Smooth muscle cell (in vitro differentiated cells): ENCODE measurements around the gene PLVAP. TPM values are rescaled to one million over a fixed set of nuclear protein-coding genes. Genes with fewer than 3 reads are reported as not detected.

Source experiments
- DNase-seq: peaks from one replicate; lab custom pipeline; 2025; ENCODE audit not compliant: unreplicated experiment; lab: John Stamatoyannopoulos, UW
- H2AFZ ChIP-seq: fragments of 200-600 bp; sonication (generic); 2 replicates; pipeline ENCODE4 v1.6.0; 2016; ENCODE audit warnings: antibody characterized with exemption, low read depth, mild to moderate bottlenecking
- H3F3A ChIP-seq: fragments of 200-600 bp; sonication (generic); 2 replicates; pipeline ENCODE4 v1.6.0; 2017; ENCODE audit warnings: antibody characterized with exemption, low read depth
- H3K27ac ChIP-seq: fragments of 200-600 bp; sonication (generic); 2 replicates; pipeline ENCODE4 v1.5.1; 2016; ENCODE audit warnings: low read depth, mild to moderate bottlenecking
- H3K27me3 ChIP-seq: fragments of 200-600 bp; sonication (generic); 2 replicates; pipeline ENCODE4 v1.6.1; 2016; ENCODE audit warnings: low read depth, mild to moderate bottlenecking
- H3K36me3 ChIP-seq: fragments of 200-600 bp; sonication (generic); 2 replicates; pipeline ENCODE4 v1.5.1; 2016; ENCODE audit warnings: low read depth
- H3K4me1 ChIP-seq: fragments of 200-600 bp; sonication (generic); 2 replicates; pipeline ENCODE4 v1.5.1; 2016; ENCODE audit warnings: low read depth
- H3K4me2 ChIP-seq: fragments of 200-600 bp; sonication (generic); 2 replicates; pipeline ENCODE4 v1.6.0; 2016; ENCODE audit warnings: mild to moderate bottlenecking
- H3K4me3 ChIP-seq: fragments of 200-600 bp; sonication (generic); 2 replicates; pipeline ENCODE4 v1.5.1; 2016; ENCODE audit warnings: mild to moderate bottlenecking
- H3K79me2 ChIP-seq: fragments of 200-600 bp; sonication (generic); 2 replicates; pipeline ENCODE4 v1.6.0; 2016; ENCODE audit warnings: low read depth, mild to moderate bottlenecking
- H3K9ac ChIP-seq: fragments of 200-600 bp; sonication (generic); 2 replicates; pipeline ENCODE4 v1.6.0; 2016; ENCODE audit warnings: low read depth
- H3K9me3 ChIP-seq: fragments of 200-600 bp; sonication (generic); replicated peaks from 2 replicates; pipeline ENCODE4 v1.5.1; 2016; ENCODE audit warnings: low read depth
- H4K20me1 ChIP-seq: fragments of 200-600 bp; sonication (generic); 2 replicates; pipeline ENCODE4 v1.6.0; 2016; ENCODE audit warnings: low read depth
- CTCF ChIP-seq: fragments of 200-600 bp; sonication (generic); IDR thresholded peaks from 2 replicates; pipeline ENCODE4 v1.5.1; 2017; ENCODE audit warnings: borderline replicate concordance, mild to moderate bottlenecking, antibody characterized with exemption; ENCODE audit not compliant: insufficient read depth, poor library complexity, severe bottlenecking
- WGBS: methylation state at CpG from one replicate; pipeline ENCODE4 v1.1.7; 2016; ENCODE audit warnings: low lambda C conversion rate; 5-methylcytosine and 5-hydroxymethylcytosine counted together
- polyA plus RNA-seq: library from polyadenylated mRNA; unstranded; fragments of >200 nt; fragmentation: Nextera tagmentation; extraction: Ambion mirVana; gene quantifications from 2 replicates; pipeline ENCODE4 v1.2.1, GENCODE V29; 2016
- total RNA-seq: library from RNA; depleted of rRNA; stranded (reverse); fragments of >200 nt; gene quantifications from 2 replicates; pipeline ENCODE4 v1.2.3, GENCODE V29; 2014

PLVAP gene
- total and polyA plus RNA-seq, 2 experiments from 2014 or later, result not detected

- Histone ChIP-seq H4K20me1 (peaks cover 10% of the 10 kb centered on the region), H3K27me3 (no peaks in the 10 kb centered on the region), H2AFZ (no peak overlapping the region), H3K4me3 (no peak overlapping the region), H3K36me3 (no peaks in the 10 kb centered on the region), H3K9ac (no peak overlapping the region), H3K4me2 (no peak overlapping the region), H3K4me1 (peaks cover 12% of the 10 kb centered on the region), H3K27ac (no peak overlapping the region), H3F3A (peaks cover 6% of the 10 kb centered on the region), H3K9me3 (no peaks in the 10 kb centered on the region), H3K79me2 (no peaks in the 10 kb centered on the region)
- WGBS, result 91% methylated on average over 10 of the region's 10 CpGs
- no peak for TF ChIP-seq CTCF
- no peak for DNase-seq
Observed at GRCh38 chr19:17322854-17323253, 54.3 kb downstream of the PLVAP start.

- Histone ChIP-seq H3K27ac (no peak overlapping the region), H3F3A (peaks cover 9% of the 10 kb centered on the region), H3K27me3 (no peaks in the 10 kb centered on the region), H2AFZ (no peak overlapping the region), H4K20me1 (peaks cover 10% of the 10 kb centered on the region), H3K79me2 (no peaks in the 10 kb centered on the region), H3K4me3 (no peak overlapping the region), H3K4me2 (no peak overlapping the region), H3K9me3 (no peaks in the 10 kb centered on the region), H3K4me1 (peaks cover 5% of the 10 kb centered on the region), H3K9ac (no peak overlapping the region), H3K36me3 (no peaks in the 10 kb centered on the region)
- WGBS, result 95% methylated on average over 17 of the region's 19 CpGs
- DNase-seq, result no peak
- TF ChIP-seq CTCF, result no peak
Observed at GRCh38 chr19:17321655-17322489, 55.3 kb downstream of the PLVAP start.

- Histone ChIP-seq H3K9ac (no peak overlapping the region), H2AFZ (no peak overlapping the region), H3K9me3 (no peaks in the 10 kb centered on the region), H3K4me3 (no peak overlapping the region), H4K20me1 (peaks cover 10% of the 10 kb centered on the region), H3K27ac (no peak overlapping the region), H3F3A (peaks cover 4% of the 10 kb centered on the region), H3K27me3 (no peaks in the 10 kb centered on the region), H3K79me2 (no peaks in the 10 kb centered on the region), H3K4me1 (no peaks in the 10 kb centered on the region), H3K36me3 (no peaks in the 10 kb centered on the region), H3K4me2 (no peak overlapping the region)
- no peak for TF ChIP-seq CTCF
- 86% methylated on average over 11 of the region's 11 CpGs for WGBS
- no peak for DNase-seq
Observed at GRCh38 chr19:17320435-17320834, 56.7 kb downstream of the PLVAP start.
